H1 (cell line): ENCODE results near the gene PCDHGA1. TPM values are rescaled to one million over a fixed set of nuclear protein-coding genes. Genes with fewer than 3 reads are reported as not detected.
A peak's percentile ranks its signal among the peaks of the same experiment; 100 is the strongest.

Experiments
- CTCF ChIA-PET: fragments of 300-600 bp; sonication (Branson Sonifier 250); formaldehyde crosslinking; loops from one replicate; lab custom pipeline; 2021; ENCODE audit not compliant: partially characterized antibody; lab: Charles Lee
- POLR2A ChIA-PET: fragments of 300-600 bp; sonication (Branson Sonifier 250); formaldehyde crosslinking; loops from one replicate; lab custom pipeline; 2021; ENCODE audit warnings: inconsistent platforms; ENCODE audit not compliant: partially characterized antibody; lab: Charles Lee
- DNase-seq, 2 experiments: peaks; one replicate each; pipeline versions ENCODE4 v3.0.0 to v3.0.0-alpha.2; 2010 to 2022; ENCODE audit warnings: low spot score in 2 of 2, low read depth in 1 of 2, mixed read lengths in 1 of 2
- FAIRE-seq: peaks from 2 replicates; lab custom pipeline; 2011; peaks lifted over from hg19 to GRCh38; lab: Jason Lieb, UNC
- H2AFZ ChIP-seq: 2 replicates; pipeline ENCODE4 v1.8.1; 2012; ENCODE audit warnings: low read length, inconsistent platforms
- H2AK5ac ChIP-seq: 2 replicates; pipeline ENCODE4 v1.6.1; 2013; ENCODE audit warnings: low read depth, low read length
- H2BK120ac ChIP-seq: replicated peaks from 2 replicates; pipeline ENCODE3; 2013; ENCODE audit warnings: low read depth, low read length, inconsistent platforms
- H2BK12ac ChIP-seq: 2 replicates; pipeline ENCODE4 v1.6.1; 2013; ENCODE audit warnings: low read depth, low read length
- H2BK15ac ChIP-seq: 2 replicates; pipeline ENCODE4 v1.6.1; 2013; ENCODE audit warnings: low read length
- H2BK20ac ChIP-seq: 2 replicates; pipeline ENCODE4 v1.6.1; 2013; ENCODE audit warnings: low read length
- H2BK5ac ChIP-seq: 2 replicates; pipeline ENCODE4 v1.6.1; 2013; ENCODE audit warnings: low read depth, low read length
- H3K14ac ChIP-seq: 2 replicates; pipeline ENCODE4 v1.6.1; 2013; ENCODE audit warnings: inconsistent platforms; ENCODE audit not compliant: insufficient read length
- H3K18ac ChIP-seq: 2 replicates; pipeline ENCODE4 v1.6.1; 2013; ENCODE audit warnings: low read length; ENCODE audit errors: extremely low read depth
- H3K23ac ChIP-seq: 2 replicates; pipeline ENCODE4 v1.6.1; 2013; ENCODE audit warnings: inconsistent platforms; ENCODE audit not compliant: insufficient read length
- H3K23me2 ChIP-seq: 2 replicates; pipeline ENCODE4 v1.6.1; 2013; ENCODE audit warnings: low read depth, low read length
- H3K27ac ChIP-seq: 2 replicates; pipeline ENCODE4 v1.6.1; 2011; ENCODE audit warnings: low read depth, low read length, inconsistent platforms
- H3K27me3 ChIP-seq, 4 experiments: replicated peaks in 1 of 4; 1 replicate in 1 of 4; 2 replicates in 3 of 4; pipeline versions ENCODE4 v1.6.1 to v1.8.1; 2011 to 2013; ENCODE audit warnings: low read length in 3 of 4, mild to moderate bottlenecking in 3 of 4, inconsistent platforms in 2 of 4, mixed read lengths in 2 of 4, moderate library complexity in 1 of 4; ENCODE audit not compliant: control insufficient read depth in 3 of 4, insufficient read depth in 3 of 4; ENCODE audit errors: extremely low read depth in 1 of 4
- H3K36me3 ChIP-seq, 4 experiments: 2 replicates each; pipeline versions ENCODE4 v1.6.1 to v1.8.1; 2011 to 2013; ENCODE audit warnings: mild to moderate bottlenecking in 4 of 4, low read length in 3 of 4, moderate library complexity in 2 of 4, control low read depth in 1 of 4, inconsistent platforms in 1 of 4; ENCODE audit not compliant: insufficient read depth in 4 of 4, control insufficient read depth in 2 of 4
- H3K4ac ChIP-seq: replicated peaks from 2 replicates; pipeline ENCODE3; 2013; ENCODE audit warnings: low read length, low read depth, mixed read lengths, inconsistent platforms; ENCODE audit not compliant: insufficient read length
- H3K4me1 ChIP-seq, 4 experiments: replicated peaks in 1 of 4; 1 replicate in 1 of 4; 2 replicates in 3 of 4; pipeline versions ENCODE4 v1.6.1 to v1.8.1; 2011 to 2013; ENCODE audit warnings: low read length in 3 of 4, inconsistent platforms in 2 of 4, mixed read lengths in 1 of 4; ENCODE audit not compliant: insufficient read depth in 4 of 4, control insufficient read depth in 3 of 4
- H3K4me2 ChIP-seq, 2 experiments: 2 replicates each; pipeline versions ENCODE4 v1.6.1 to v1.8.1; 2011 to 2013; ENCODE audit warnings: low read depth in 2 of 2, low read length in 2 of 2, control low read depth in 1 of 2, inconsistent platforms in 1 of 2, mild to moderate bottlenecking in 1 of 2; ENCODE audit not compliant: insufficient read depth in 1 of 2
- H3K4me3 ChIP-seq, 4 experiments: fragments of 200-600, 300-600 bp in 1 of 4; sonication (generic), shearing (Covaris generic), sonication (Bioruptor Twin) in 1 of 4; 2 replicates each; pipeline versions ENCODE4 v1.5.1 to v1.8.1; 2011 to 2016; ENCODE audit warnings: low read length in 4 of 4, low read depth in 3 of 4, control low read depth in 2 of 4, inconsistent platforms in 2 of 4, mild to moderate bottlenecking in 2 of 4, mixed read lengths in 1 of 4, moderate library complexity in 1 of 4; ENCODE audit not compliant: insufficient read depth in 2 of 4; ENCODE audit errors: extremely low read depth in 1 of 4
- H3K56ac ChIP-seq: replicated peaks from 2 replicates; pipeline ENCODE3; 2013; ENCODE audit warnings: low read depth, mild to moderate bottlenecking, mixed read lengths, low read length, inconsistent platforms; ENCODE audit not compliant: insufficient read length
- H3K79me1 ChIP-seq: 2 replicates; pipeline ENCODE4 v1.6.1; 2013; ENCODE audit warnings: low read depth, low read length, control low read depth
- H3K79me2 ChIP-seq, 2 experiments: 2 replicates each; pipeline versions ENCODE4 v1.6.1 to v1.8.1; 2012 to 2013; ENCODE audit warnings: low read length in 2 of 2, mild to moderate bottlenecking in 2 of 2, inconsistent platforms in 1 of 2; ENCODE audit not compliant: insufficient read depth in 2 of 2, control insufficient read depth in 1 of 2
- H3K9ac ChIP-seq, 4 experiments: replicated peaks in 1 of 4; 1 replicate in 1 of 4; 2 replicates in 3 of 4; pipeline versions ENCODE4 v1.6.1 to v1.8.1; 2011 to 2013; ENCODE audit warnings: low read depth in 3 of 4, low read length in 3 of 4, control low read depth in 2 of 4, mild to moderate bottlenecking in 2 of 4, moderate library complexity in 2 of 4, inconsistent platforms in 1 of 4; ENCODE audit errors: extremely low read depth in 1 of 4
- H3K9me3 ChIP-seq, 2 experiments: 2 replicates each; pipeline versions ENCODE4 v1.6.1 to v1.8.1; 2012 to 2013; ENCODE audit warnings: mild to moderate bottlenecking in 2 of 2, moderate library complexity in 2 of 2, control low read depth in 1 of 2, inconsistent platforms in 1 of 2, low read depth in 1 of 2, low read length in 1 of 2, mixed read lengths in 1 of 2; ENCODE audit not compliant: insufficient read depth in 2 of 2
- H4K20me1 ChIP-seq, 2 experiments: replicated peaks in 1 of 2; 2 replicates each; pipeline versions ENCODE3 to v1.8.1; 2011 to 2013; ENCODE audit warnings: inconsistent platforms in 2 of 2, low read length in 2 of 2, mild to moderate bottlenecking in 1 of 2; ENCODE audit not compliant: insufficient read depth in 2 of 2, control insufficient read depth in 1 of 2
- H4K5ac ChIP-seq: 2 replicates; pipeline ENCODE4 v1.6.1; 2013; ENCODE audit warnings: low read length, low read depth, mixed read lengths, inconsistent platforms; ENCODE audit not compliant: insufficient read length
- H4K8ac ChIP-seq: 2 replicates; pipeline ENCODE4 v1.8.0; 2013; ENCODE audit warnings: mild to moderate bottlenecking, moderate library complexity, low read length, inconsistent platforms; ENCODE audit not compliant: insufficient read depth; ENCODE audit errors: extremely low read depth
- H4K91ac ChIP-seq: replicated peaks from 2 replicates; pipeline ENCODE3; 2013; ENCODE audit warnings: low read length, mixed read lengths, inconsistent platforms; ENCODE audit not compliant: insufficient read length
- EZH2 ChIP-seq: fragments of 200-600 bp; sonication (generic); IDR thresholded peaks from 2 replicates; pipeline ENCODE4 v1.7.1; 2012; ENCODE audit warnings: low read depth, mild to moderate bottlenecking, moderate library complexity, low read length, inconsistent platforms; ENCODE audit not compliant: severe bottlenecking
- WGBS, 2 experiments: shearing (Covaris generic) in 1 of 2; methylation state at CpG; one replicate each; pipeline versions ENCODE4 v1.1.6 to v1.1.7; 2013 to 2015; ENCODE audit warnings: low lambda C conversion rate in 2 of 2, mixed read lengths in 2 of 2, inconsistent platforms in 1 of 2, low coverage in 1 of 2, missing lambda C conversion rate in 1 of 2; ENCODE audit not compliant: insufficient replicate concordance in 2 of 2, insufficient coverage in 1 of 2, insufficient read length in 1 of 2; ENCODE audit errors: extremely low coverage in 1 of 2, missing lambda C conversion rate in 1 of 2; 5-methylcytosine and 5-hydroxymethylcytosine counted together
- polyA plus RNA-seq, 7 experiments: library from polyadenylated mRNA; depleted of rRNA in 3 of 7; stranded (reverse) in 5 of 7; unstranded in 2 of 7; fragments of >200 nt in 5 of 7; fragments of 200-250 nt in 2 of 7; gene quantifications; 1 replicate in 5 of 7; 2 replicates in 1 of 7; 4 replicates in 1 of 7; pipeline versions ENCODE4 v1.2.1 to v1.2.3, GENCODE V29; 2011 to 2013; ENCODE audit warnings: missing spikeins in 2 of 7, mixed read lengths in 2 of 7
- total RNA-seq: library from RNA; stranded (reverse); fragmentation: NEBNext Ultra II Directional; extraction: Animal tissue kit (Norgen Biotek cat#: 25700); gene quantifications from 2 replicates; pipeline ENCODE4 v1.2.1, GENCODE V29; 2021

The PCDHGA1 gene
- total and polyA plus RNA-seq, 2 of the 8 experiments (the other 6 are each of a cell fraction or from before 2014, with no cell fraction given), result 0.57 to 0.89 TPM

- Histone ChIP-seq H2BK15ac (no peak overlapping the region), H4K91ac (no peak overlapping the region), H4K8ac (no peak overlapping the region), H3K79me2 (no peaks in the 10 kb centered on the region), H3K56ac (no peak overlapping the region), H2BK120ac (no peak overlapping the region), H4K20me1 (no peaks in the 10 kb centered on the region), H3K23ac (no peak overlapping the region), H3K36me3 (peaks cover 0 to 9% (median 3%) of the 10 kb centered on the region in 4 experiments; a peak in 3 of 8 replicates), H3K9ac (no peak overlapping the region), H4K5ac (no peak overlapping the region), H3K4me3 (peak overlapping the region in 3 of 4 experiments; percentile 19 to 48 (median 24); a peak in 4 of 8 replicates), H3K27me3 (no peaks in the 10 kb centered on the region), H2AFZ (no peak overlapping the region), H2BK5ac (0 out of 2 replicates have a peak overlapping the region, but pooled peaks have one; percentile 56), H2BK12ac (peak overlapping the region; percentile 63; the same call in 1 of the 2 replicates), H3K18ac (no peak overlapping the region), H3K23me2 (peaks cover 9% of the 10 kb centered on the region), H2BK20ac (no peak overlapping the region), H3K4ac (no peak overlapping the region), H3K14ac (no peak overlapping the region), H3K4me2 (peak overlapping the region; percentile 61 to 65), H2AK5ac (no peak overlapping the region), H3K4me1 (peaks cover 4 to 17% (median 11%) of the 10 kb centered on the region in 4 experiments), H3K79me1 (no peaks in the 10 kb centered on the region), H3K9me3 (no peaks in the 10 kb centered on the region), H3K27ac (no peak overlapping the region)
- POLR2A ChIA-PET, result interaction anchor here (1.0 to 2.0 kb wide), 4 partner anchors 12 to 52 kb away, joined by 3 to 17 read pairs (median 4); no protein-coding TSS in a partner anchor
- FAIRE-seq, result no peak
- WGBS, 2 experiments, result 23% methylated on average over 7 of the region's 9 CpGs; no CpG with 5 or more reads in 1 of the 2 experiments
- CTCF ChIA-PET, result interaction anchor here (0.7 to 50.9 kb wide), 26 partner anchors 9 to 348 kb away, joined by 3 to 1236 read pairs (median 7); partner anchors contain the start of genes PCDHB14, PCDHB15, PCDHGA10 and PCDHGA11
- no peak for DNase-seq
- TF ChIP-seq EZH2, result no peak
Observed at GRCh38 chr5:141508440-141508797, 178.1 kb downstream of the PCDHGA1 start.
